IPS-NIHi11 (cell line): Measurements from ENCODE around the gene TIMM8B.
"Not testable (repeated sequence)": the region's sequence is repeated elsewhere in the genome, so short reads cannot be mapped to it uniquely, and the experiment has no call there.

Experiments
- DNase-seq: peaks from one replicate; pipeline ENCODE4 v3.0.0; 2012; ENCODE audit warnings: mixed read lengths, low spot score

TIMM8B gene, protein sequence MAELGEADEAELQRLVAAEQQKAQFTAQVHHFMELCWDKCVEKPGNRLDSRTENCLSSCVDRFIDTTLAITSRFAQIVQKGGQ

DNA sequence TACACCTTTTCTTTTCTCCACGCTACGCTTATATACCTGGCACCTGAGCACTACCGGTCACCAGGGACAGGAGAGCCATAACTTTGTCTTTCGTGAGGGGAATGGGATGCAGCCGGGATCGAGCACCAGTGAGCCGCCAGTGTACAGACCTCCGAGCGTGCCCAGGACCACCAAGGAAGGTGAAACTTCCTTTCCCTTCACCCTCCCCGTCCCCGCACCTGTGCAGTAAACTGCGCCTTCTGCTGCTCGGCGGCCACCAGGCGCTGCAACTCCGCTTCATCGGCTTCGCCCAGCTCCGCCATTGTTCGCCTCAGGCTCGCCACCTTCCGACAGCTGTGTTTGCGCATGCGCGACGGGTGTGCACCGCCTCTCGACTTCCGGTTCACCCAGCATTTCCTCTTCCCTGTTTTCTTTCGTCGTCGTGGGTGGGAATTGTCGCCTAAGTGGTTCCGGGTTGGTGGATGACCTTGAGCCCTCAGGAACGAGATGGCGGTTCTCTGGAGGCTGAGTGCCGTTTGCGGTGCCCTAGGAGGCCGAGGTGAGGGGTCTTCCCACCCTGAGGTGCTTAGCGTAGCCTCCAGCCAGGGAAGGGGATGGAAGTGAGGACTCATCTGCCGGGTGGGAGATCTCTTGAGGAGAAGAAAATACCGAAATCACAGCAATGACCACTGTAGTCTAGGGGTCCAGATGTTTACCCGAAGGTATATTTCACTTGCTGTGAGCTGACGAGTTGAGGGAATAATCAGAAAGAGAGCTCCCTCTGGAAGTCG is at the start of gene TIMM8B, which contains the start of gene SDHD:
Gene TIMM8B (minus strand): TSS at position 335 of the 770 bp plus-strand sequence. CDS start 33 bp downstream, at position 302.
Gene SDHD (plus strand): TSS at position 452 of the 770 bp plus-strand sequence. CDS start 35 bp downstream, at position 487.
- DNase-seq = peak; percentile 99

DNA sequence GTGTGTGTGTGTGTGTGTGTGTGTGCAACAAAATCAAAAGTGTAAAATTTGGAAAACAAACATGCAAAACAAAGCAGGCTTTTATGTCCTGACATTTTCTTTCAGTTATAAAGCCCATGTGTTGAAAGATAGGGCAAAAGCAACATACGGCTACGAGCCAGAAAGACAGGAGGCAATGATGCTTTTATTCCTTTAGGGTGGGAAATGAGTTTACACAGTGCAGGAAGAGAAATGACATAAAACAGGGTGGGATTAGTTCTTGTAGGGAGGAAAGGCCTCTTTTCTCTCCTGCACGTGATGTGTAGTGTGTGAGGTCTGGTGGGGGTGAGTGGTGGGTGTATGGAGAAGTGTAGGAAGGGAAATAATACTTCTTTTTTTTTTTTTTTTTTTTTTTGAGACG is 47.9 kb upstream of the TIMM8B start:
- DNase-seq = no peak

DNA sequence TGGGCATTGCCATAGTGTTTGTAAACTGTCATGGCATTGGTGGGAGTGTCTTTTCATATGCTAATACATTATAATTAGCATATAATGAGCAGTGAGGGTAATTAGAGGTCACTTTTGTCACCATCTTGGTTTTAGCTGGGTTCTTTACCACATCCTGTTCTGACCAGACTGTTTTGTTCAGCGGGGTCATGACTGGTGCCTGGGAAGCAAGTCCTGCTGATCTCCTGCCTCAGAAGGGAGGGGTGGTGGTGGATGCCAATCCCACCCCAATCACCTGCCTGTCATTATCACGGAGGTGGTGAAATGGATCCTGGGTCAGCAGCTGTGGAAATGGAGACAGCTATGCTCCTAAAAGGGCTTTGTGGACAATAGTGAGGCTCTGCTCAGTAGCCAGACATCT is 46.2 kb upstream of the TIMM8B start:
- DNase-seq = no peak

DNA sequence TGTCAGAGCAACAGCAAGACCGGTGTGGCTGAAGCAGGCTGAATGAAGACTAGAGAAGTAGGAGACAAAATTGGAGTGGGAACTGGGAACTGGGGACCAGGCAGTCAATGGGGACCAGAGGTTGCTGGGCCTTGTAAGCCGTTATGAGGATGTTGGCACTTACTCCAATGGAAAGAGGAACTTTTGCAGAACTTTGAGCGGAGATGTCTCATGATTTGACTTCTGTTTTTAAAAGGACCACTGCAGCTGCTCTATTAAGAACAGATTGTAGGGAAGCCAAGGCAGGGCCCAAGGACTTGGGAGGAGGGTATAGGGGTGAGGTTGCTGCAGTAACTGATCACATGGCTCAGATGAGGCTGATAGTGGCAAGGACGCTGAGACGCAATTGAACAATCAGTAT is 43.1 kb upstream of the TIMM8B start:
- no peak for DNase-seq

DNA sequence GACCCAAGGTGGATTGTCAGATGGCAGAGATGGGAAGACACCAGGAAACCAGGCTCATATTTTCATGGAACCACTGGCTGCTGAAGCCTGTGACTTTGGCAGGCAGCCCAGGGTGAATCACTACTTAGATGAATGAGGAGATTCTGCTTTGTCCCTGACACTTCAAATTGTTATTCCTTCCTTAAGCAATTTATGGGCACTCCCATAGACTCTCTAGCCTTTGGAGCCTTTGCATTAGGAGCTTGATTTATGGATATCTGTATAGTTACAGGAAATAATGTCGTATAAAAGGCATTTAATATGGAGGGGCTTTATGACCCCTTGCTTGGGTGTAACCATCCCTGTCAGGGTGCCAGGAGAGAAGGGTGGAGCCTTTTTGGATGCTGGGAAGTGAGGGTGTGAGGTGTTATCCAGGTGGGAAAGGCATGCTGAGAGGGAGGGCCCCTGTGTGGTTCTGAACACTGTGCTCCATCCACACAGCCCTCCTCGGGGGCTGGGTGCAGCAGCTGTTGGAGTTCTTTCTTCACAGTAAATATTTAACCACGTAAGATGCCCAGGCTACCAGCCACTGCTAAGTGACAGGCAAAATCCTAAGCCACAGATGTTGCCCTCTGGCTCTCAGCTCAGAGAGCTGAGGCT is 42.0 kb upstream of the TIMM8B start:
- DNase-seq = no peak

DNA sequence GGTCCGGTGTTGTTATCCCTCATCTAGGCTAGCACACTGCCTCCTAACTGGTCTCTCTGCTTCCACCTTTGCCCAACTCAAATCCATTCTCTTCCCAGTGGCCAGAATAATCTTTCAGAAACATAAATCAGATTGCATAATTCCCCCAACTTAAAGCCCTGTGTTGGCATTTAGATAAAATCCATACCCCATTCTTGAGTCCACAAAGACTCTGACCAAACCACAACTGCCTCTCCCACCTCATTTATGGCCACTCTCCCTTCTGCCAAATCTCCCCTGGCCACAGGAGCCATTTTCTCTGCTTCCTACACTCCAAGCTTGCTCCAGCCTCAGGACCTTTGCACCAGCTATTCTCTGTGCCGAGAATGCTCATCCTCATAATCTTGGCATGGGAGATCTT is 40.5 kb upstream of the TIMM8B start:
- no peak for DNase-seq

DNA sequence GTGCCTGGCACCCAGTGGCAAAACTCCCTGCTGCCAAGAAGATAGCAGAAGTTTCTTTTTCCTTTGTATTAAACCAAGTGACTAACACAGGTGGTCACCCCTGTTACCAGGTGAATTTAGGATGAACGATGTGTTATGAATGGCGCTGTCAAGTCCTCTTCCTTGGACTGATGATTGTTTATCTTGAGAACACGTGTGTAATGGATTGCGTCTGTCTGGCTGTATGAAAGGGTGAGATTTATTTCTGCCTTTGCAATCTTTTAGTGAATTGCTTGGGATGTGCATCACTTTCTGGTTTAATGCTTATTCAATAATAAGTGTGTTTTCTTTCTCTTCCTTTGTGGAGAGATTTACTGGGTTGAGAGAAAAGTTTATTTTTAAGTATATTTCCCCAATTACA is 36.6 kb upstream of the TIMM8B start:
- no peak for DNase-seq

DNA sequence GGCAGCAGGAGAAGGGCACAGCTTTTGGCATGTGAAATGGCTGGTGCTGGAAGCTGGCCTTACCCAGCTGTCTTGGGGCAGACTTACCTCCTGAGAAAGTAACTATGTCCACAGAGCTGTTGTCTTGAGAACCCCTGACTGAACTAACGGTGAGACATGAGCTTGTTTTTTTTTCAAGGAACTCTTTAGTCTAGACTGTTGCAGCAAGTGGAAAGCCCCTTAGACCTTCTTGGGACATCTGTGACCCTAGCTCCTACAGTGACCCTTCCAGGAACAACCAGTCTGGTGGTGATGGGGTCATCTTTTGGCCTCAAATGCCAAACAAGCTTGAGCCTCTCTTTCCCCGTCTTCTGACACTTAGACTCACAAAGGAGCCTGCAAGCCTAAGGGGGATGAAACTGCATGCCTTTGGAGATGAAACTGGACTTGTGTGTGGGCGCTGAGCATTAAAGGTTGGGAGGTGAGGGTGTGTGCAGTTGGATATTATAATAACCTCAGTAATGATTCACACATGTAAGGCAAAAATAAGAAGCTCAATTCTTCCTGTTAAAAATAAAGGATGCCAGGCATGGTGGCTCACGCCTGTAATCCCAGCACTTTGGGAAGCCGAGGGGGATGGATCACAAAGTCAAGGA is 35.5 kb upstream of the TIMM8B start:
- no peak for DNase-seq

DNA sequence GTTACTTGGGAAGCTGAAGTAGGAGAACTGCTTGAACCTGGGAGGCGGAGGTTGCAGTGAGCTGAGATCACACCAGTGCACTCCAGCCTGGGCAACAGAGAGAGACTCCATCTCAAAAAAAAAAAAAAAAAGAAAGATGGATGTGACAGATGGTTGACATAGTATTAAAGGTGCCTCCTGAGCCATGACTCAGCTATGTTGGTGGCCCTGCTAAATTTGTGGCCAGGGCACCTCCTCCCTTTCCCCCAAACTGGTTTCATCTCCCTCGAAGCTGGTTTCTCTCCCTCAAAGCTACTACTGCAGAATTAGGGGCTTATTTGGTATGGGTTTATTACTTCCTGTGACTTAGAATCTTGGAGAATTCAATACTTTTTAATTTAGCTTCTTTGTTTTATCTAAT is 31.6 kb upstream of the TIMM8B start:
- no peak for DNase-seq

DNA sequence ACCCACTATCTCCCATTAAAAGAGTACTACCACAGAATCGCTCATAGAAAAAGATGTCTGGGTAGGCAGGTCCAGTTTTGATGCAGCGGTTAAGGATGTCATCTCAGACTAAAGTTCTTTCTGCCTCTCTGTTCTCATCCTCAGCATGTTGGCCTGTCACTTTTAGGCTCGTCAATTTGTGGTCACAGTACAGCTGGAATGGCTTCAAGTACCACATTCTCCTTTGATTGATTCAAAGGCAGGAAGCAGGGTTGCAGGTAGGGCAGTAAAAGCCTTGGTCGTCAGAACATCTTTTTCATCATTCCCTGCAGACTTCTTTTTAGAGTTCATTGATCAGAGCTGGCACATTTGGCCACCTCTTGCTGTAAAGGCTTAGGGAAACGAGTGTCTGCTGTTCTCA is 28.8 kb upstream of the TIMM8B start:
- no peak for DNase-seq

DNA sequence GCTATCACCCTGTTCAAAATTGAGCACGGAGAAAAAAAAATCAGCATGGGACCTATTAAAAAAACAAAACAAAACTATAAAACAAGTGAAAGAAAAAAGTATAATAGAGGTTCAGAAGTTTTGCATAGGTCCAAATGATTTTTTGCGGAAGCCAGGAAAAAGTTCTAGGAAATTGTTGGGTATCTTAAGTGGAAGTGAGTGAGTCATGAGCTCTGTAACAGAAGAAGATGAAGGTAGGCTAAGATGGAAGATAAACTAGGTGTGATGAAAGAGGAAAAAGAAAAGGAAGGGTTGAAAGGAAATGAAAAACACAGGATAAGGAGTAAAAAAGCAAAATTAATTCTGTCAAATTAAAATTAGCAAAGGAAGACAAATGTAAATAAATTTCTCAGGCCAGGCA is 27.9 kb upstream of the TIMM8B start:
- DNase-seq = no peak

DNA sequence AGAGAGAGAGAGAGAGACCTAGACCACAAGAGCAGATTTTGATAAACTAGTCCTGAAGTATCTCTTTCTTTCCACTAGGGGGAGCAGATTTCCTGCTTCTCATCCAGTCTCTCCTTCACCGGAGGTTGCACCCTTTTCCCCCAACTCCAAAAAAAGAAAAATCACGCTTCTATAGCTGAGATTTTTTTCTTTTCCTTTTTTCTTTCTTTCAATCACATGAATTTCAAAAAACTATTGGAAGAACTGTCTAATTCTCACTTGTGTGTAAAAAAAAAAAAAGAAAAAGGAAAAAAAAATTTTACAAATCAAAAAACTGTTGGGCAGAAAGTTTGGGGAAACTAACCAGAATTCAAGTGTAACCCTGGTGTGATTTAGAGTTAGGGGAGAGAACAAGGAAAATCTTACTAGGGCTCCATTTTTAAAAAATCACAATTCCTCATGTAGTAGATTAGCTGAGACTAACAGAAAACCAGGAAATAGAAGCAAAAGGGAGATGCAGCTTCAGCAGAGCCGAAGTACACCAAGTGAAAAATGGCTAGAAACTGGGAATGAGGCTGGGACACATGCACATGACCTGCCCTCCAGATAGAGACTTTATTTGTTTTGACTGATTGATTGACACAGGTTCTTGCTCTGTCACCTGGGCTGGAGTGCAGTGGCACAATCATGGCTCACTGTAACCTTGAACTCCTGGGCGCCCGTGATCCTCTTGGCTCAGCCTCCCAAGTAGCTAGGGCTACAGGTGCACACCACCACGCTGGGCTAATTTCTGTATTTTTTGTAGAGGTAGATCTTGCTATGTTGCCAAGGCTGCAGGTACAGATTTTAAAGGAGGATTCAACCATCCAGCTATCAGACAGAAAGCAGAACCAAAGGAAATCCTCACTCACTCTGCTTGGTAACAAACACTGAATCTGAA is 27.2 kb upstream of the TIMM8B start:
- peak; percentile 69 for DNase-seq

DNA sequence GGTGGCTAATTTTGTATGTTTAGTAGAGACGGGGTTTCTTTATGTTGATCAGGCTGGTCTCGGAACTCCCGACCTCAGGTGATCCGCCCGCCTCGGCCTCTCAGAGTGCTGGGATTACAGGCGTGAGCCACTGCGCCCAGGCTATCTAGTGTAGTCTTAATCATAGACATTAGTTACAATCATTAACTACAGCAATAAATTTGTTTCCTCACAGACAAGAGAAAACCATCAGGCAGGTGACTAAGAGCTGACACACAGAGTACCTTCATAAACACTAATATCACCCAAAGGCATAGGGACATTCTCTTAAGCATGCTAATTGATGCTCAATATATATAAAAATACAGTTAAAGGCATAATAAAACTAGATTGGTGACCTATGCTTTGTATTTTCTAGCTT is 19.5 kb upstream of the TIMM8B start:
- no peak for DNase-seq

DNA sequence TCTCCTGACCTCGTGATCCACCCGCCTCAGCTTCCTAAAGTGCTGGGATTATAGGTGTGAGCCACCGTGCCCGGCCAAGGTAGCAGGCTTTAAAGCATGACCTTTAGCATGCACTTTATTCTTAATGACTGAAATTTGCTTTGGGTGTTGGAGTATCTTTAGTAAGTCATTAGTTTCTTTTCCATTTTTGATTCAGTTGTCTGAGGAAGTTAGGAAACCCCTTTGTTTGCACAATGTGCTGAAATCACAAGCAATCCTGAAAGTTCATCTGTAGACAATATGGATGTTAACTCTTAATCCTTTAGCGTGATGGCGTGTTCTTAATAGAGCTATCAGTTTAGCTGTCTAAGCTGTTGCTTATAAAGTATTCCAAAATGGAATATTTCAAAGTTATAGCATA is 16.9 kb upstream of the TIMM8B start:
- no peak for DNase-seq

DNA sequence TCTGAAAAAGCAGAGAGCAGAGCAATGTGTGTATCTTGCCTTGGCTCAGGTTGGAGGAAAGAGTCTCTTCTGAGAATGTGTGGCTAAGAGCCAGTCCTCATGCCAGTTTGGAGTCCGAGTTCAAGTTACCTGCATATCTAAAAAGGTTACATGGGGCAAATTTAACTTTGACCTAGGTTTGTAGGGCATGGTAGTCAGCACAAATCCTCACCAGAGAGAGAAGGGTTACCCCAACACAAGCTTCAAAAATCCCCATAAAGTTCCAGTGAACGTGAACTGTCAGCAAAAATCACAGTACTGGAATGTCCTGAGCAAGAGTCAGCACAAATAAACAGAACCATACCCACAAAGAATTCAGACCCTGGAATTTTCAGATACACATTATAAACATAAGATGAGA is 13.9 kb upstream of the TIMM8B start:
- DNase-seq = no peak

DNA sequence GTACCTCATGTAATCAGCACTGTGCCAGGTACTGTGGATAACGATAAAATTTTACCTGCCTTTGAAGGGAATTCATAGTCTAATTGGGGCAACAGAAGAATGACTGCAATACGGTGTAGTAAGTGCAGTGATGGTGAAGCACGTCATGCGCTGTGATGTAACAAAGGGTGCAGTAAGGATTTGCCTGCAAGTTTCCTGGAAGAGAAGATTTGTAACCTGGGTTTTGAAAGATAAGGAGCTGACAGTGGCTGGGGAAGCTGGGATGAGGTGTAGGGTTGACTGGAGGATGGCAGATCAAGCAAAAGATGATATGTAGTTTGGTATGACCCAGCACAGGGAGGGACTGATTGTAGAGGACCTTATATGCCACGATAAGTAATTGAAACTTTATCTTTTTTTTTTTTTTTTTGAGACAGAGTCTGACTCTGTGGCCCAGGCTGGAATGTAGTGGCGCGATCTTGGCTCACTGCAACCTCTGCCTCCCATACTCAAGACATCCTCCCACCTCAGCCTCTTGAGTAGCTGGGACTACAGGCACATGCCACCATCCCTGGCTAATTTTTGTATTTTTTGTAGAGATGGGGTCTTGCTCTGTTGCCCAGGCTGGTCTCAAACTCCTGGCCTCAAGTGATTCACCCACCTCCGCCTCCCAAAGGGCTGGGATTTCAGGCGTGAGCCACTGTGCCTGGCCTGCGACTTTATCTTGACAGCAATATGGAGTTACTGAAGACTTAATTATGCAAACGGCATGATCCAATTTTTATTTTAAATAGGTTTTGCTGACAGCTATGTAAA is 11.4 kb upstream of the TIMM8B start:
- no peak for DNase-seq

DNA sequence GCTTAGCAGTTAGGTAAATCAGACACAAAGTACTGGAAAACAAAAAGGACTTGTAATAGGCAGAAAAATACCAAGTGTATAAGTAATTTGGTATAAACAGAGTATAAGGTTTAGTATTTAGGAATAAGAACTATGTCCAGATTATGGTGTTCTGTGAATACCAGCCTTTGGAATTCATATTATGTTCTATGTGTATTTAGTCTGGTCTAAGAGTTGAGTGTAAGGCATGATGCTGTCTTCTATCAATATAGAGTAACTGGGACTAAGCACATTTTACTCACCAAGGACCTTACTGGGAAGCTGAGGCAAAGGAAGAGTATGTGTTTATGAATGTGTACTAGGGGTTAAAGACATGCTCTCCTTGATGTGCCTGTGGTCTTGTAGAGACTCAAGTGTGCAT is 9.6 kb upstream of the TIMM8B start:
- no peak for DNase-seq

DNA sequence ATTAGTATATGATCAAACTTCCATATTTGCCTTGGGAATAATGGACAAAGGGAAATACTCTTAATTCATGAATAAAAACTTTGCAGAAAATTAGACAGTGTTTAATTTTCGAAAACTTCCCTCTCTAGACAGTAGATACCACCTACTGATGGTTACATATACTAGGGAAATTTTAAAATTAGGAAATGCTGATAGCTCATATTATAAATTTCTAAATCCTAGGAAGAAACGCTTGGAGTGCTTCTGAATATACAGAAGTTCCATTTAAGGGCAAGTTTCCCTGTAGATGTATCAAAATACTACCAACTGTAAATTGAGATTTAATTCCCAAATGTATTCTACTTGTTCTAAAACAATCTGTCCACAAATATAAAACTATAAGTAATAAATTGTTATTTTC is 8.7 kb upstream of the TIMM8B start:
- DNase-seq = not testable (repeated sequence)

DNA sequence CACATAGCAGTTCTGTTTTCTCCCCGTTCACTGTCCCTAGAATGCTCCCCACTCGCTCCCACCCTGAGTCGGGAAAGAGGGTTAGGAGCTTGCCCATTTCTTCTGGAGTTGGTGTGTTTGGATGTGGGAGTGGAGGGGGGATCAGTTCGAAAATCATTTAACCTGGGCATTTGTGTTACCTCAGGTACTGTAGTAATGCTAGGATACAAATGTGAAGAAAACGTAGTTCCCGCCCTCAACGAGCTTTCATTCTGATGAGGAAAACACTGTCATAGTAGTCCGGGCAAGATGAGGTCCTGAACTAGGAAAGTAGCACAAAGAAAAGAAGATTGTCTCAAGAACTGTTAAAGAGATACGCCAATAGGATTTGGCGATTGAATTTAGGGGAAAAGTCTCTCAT is 656 bp upstream of the TIMM8B start:
- DNase-seq = no peak

DNA sequence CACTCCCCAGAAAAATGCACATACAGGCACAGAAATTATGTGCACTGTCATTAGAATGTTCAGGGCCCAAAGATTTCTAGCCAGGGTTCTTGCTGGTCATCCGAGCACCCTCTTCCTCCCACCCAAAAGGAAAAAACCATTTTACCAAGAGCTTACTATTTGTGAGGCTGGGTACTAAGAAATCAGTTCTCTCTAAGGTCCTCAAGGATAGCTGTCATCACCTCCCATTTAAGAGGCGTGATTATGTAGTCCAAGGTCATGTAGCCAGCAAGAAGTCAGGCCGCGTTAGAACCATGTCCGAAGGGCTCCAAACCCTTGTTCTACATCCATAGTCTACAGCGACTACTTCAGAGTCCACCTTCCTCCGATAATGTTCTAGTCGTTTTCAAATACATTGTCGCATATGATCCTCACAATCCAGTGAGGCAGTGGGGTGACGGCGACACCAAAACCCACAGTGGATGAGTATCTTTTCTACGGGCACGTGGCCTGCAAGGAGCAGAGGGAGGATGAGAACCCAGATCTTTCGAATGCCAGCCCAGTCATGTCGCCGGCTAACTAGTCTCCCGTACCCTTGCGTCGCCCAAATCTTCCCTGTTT is 634 bp downstream of the TIMM8B start:
- peak; percentile 40 for DNase-seq

DNA sequence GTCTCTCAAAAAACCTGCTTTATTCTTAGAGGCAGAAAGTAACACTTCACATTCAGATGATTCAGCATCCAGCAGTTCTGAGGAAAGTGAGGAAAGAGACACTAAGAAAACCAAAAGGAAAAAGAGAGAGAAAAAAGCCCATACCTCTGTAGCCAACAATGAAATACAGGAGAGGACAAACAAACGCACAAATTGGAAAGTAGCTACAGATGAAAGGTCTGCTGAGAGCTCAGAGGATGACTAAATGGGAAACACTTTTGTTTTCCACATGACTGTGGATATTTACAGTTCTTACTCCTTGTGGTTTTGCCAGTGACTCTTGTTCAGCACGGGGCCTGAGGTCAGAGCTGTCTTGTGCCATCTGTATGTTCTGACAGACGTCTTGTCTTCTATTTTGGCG is 3.8 kb downstream of the TIMM8B start:
- DNase-seq = no peak
